EL (cell line): ENCODE results near the gene CAPN3.
A peak's percentile ranks its signal among the peaks of the same experiment; 100 is the strongest.

ENCODE experiments used
- DNase-seq: peaks from one replicate; pipeline ENCODE4 v3.0.0-alpha.2; 2016

Gene CAPN3

GRCh38 chr15:42359985-42360384, 684 bp downstream of the CAPN3 start:
- no peak for DNase-seq

- no peak for DNase-seq
Observed at GRCh38 chr15:42360535-42361112, 1.3 kb downstream of the CAPN3 start.

GRCh38 chr15:42363487-42363886, 4.2 kb downstream of the CAPN3 start:
- DNase-seq, result no peak

GRCh38 chr15:42363942-42364341, 4.6 kb downstream of the CAPN3 start:
- no peak for DNase-seq

- DNase-seq, result no peak
Observed at GRCh38 chr15:42364529-42364928, 5.2 kb downstream of the CAPN3 start.

GRCh38 chr15:42365921-42366550, 6.7 kb downstream of the CAPN3 start:
- no peak for DNase-seq

GRCh38 chr15:42367041-42367440, 7.7 kb downstream of the CAPN3 start:
- no peak for DNase-seq

- no peak for DNase-seq
Observed at GRCh38 chr15:42368096-42368495, 8.8 kb downstream of the CAPN3 start.

- peak; percentile 29 for DNase-seq
Observed at GRCh38 chr15:42371096-42371495, 11.8 kb downstream of the CAPN3 start.

GRCh38 chr15:42373274-42373673, 14.0 kb downstream of the CAPN3 start:
- no peak for DNase-seq

- DNase-seq, result no peak
Observed at GRCh38 chr15:42373936-42374335, 14.6 kb downstream of the CAPN3 start.

- no peak for DNase-seq
Observed at GRCh38 chr15:42374810-42375209, 15.5 kb downstream of the CAPN3 start.

- DNase-seq, result no peak
Observed at GRCh38 chr15:42375252-42375651, 16.0 kb downstream of the CAPN3 start.

- DNase-seq, result no peak
Observed at GRCh38 chr15:42375941-42376340, 16.6 kb downstream of the CAPN3 start.

GRCh38 chr15:42378011-42378410, 18.7 kb downstream of the CAPN3 start:
- DNase-seq, result no peak

GRCh38 chr15:42384597-42384996, 25.3 kb downstream of the CAPN3 start:
- DNase-seq, result no peak

- DNase-seq, result peak; percentile 48
Observed at GRCh38 chr15:42385206-42385979, 26.1 kb downstream of the CAPN3 start.

GRCh38 chr15:42385980-42386700, 26.8 kb downstream of the CAPN3 start:
- no peak for DNase-seq

- no peak for DNase-seq
Observed at GRCh38 chr15:42387603-42388002, 28.3 kb downstream of the CAPN3 start.

- no peak for DNase-seq
Observed at GRCh38 chr15:42392309-42393024, 33.2 kb downstream of the CAPN3 start.

GRCh38 chr15:42394106-42394505, 34.8 kb downstream of the CAPN3 start:
- no peak for DNase-seq

- no peak for DNase-seq
Observed at GRCh38 chr15:42395838-42396237, 36.5 kb downstream of the CAPN3 start.
